NB4 (cell line): ENCODE measurements around the gene SMARCA4.

Experiments used
- DNase-seq: peaks from one replicate; pipeline ENCODE4 v3.0.0; 2010; ENCODE audit warnings: low read depth
- H3K4me3 ChIP-seq: one replicate; pipeline ENCODE4 v1.5.1; 2011; ENCODE audit warnings: mild to moderate bottlenecking, low read depth, low read length, moderate library complexity
- CTCF ChIP-seq: IDR thresholded peaks from one replicate; pipeline ENCODE4 v1.5.1; 2012; ENCODE audit warnings: low read depth, low read length
- MAX ChIP-seq: IDR thresholded peaks from 2 replicates; pipeline ENCODE4 v1.6.1; 2011; ENCODE audit warnings: low read depth, low read length
- MYC ChIP-seq: IDR thresholded peaks from 2 replicates; pipeline ENCODE4 v1.6.1; 2011; ENCODE audit warnings: low read depth, low read length
- POLR2A ChIP-seq: IDR thresholded peaks from 2 replicates; pipeline ENCODE4 v1.6.1; 2011; ENCODE audit warnings: mild to moderate bottlenecking; ENCODE audit not compliant: insufficient read length; ENCODE audit errors: extremely low read depth

Gene SMARCA4

GRCh38 chr19:11013771-11014170, 52.9 kb downstream of the SMARCA4 start:
- DNase-seq = no peak
- TF ChIP-seq CTCF (no peak), MYC (no peak), MAX (no peak)

GRCh38 chr19:11014403-11014911, 53.6 kb downstream of the SMARCA4 start:
- H3K4me3 ChIP-seq = no peak overlapping the region
- TF ChIP-seq POLR2A (no peak), MYC (no peak), CTCF (no peak), MAX (no peak)
- no peak for DNase-seq

More at GRCh38 chr19:11013771-11014170, 52.9 kb downstream of the SMARCA4 start:
- H3K4me3 ChIP-seq = no peak overlapping the region

GRCh38 chr19:11016631-11017030, 55.8 kb downstream of the SMARCA4 start:
- no peak overlapping the region for H3K4me3 ChIP-seq
- DNase-seq = no peak
- TF ChIP-seq CTCF (no peak), MAX (no peak), MYC (no peak), POLR2A (no peak)

GRCh38 chr19:11017275-11018035, 56.6 kb downstream of the SMARCA4 start:
- TF ChIP-seq MYC (no peak), CTCF (no peak), MAX (no peak), POLR2A (no peak)
- no peak for DNase-seq
- H3K4me3 ChIP-seq = no peak overlapping the region

GRCh38 chr19:11018179-11018578, 57.3 kb downstream of the SMARCA4 start:
- no peak overlapping the region for H3K4me3 ChIP-seq
- no peak for DNase-seq
- TF ChIP-seq POLR2A (no peak), CTCF (no peak), MAX (no peak), MYC (no peak)
